PFSK-1 (cell line): ENCODE measurements around the gene ADPRM.

ENCODE experiments used
- POLR2AphosphoS5 ChIP-seq: IDR thresholded peaks from 2 replicates; pipeline ENCODE4 v1.6.1; 2012; ENCODE audit warnings: low read depth, mild to moderate bottlenecking, control low read depth, low read length, moderate library complexity
- REST ChIP-seq, 2 experiments: IDR thresholded peaks; 2 replicates each; pipeline versions ENCODE4 v1.6.1 to v1.8.0; 2011 to 2012; ENCODE audit warnings: low read depth in 2 of 2, low read length in 2 of 2, control low read depth in 1 of 2, inconsistent platforms in 1 of 2, mild to moderate bottlenecking in 1 of 2, moderate library complexity in 1 of 2; ENCODE audit not compliant: insufficient read depth in 1 of 2
- SIN3A ChIP-seq: IDR thresholded peaks from 2 replicates; pipeline ENCODE4 v1.6.1; 2012; ENCODE audit warnings: mild to moderate bottlenecking, low read length, moderate library complexity, borderline replicate concordance; ENCODE audit not compliant: insufficient read depth
- TAF1 ChIP-seq: IDR thresholded peaks from 2 replicates; pipeline ENCODE4 v1.6.1; 2012; ENCODE audit warnings: low read length, control low read depth, borderline replicate concordance; ENCODE audit not compliant: insufficient read depth

DNA sequence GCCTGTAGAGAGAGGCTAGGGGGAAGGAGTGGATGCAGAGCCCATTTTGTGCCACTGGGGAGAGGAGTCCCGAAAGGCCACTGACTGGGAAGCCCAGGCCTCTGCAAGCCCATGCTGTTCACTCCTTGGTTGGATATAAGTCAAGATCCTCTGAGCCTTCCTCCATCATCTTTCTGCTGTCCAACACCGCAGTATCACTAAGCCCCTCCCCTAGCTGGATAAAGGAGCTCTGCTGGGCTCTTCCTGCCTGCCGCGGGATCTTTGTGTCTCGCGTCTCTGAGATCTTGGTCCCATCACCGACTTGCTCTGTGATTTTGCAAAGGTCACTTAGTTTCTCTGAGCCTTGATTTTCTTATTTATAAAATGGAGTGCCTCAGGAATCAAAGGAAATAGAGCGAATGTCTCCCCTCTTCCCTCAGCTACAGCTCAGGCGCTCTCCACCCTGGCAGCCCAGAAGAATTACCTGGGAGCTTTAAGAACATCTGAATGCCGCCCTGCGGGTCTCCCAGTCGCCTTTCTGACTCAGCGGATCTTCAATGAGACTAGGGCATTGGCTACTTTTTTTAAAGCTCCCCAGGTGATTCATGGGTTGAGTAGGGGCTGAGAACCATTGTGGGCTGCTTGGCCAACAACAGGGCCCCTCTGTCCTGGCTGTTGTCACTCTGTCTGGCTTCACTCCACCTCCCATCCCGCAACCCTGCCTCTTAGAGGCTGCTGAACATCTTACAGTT lies 57.6 kb downstream of the ADPRM start:
- TF ChIP-seq POLR2AphosphoS5 (no peak), REST (IDR thresholded peaks at IDR 0.05; ENCODE audit: insufficient read depth in 1 of 2, low read depth in 2 of 2, low read length in 2 of 2) (peak in 1 of 2 experiments; percentile 74; a peak in 1 of 4 replicates), SIN3A (no peak), TAF1 (no peak)
